Measurements from ENCODE around the gene CTAG2.

DNA sequence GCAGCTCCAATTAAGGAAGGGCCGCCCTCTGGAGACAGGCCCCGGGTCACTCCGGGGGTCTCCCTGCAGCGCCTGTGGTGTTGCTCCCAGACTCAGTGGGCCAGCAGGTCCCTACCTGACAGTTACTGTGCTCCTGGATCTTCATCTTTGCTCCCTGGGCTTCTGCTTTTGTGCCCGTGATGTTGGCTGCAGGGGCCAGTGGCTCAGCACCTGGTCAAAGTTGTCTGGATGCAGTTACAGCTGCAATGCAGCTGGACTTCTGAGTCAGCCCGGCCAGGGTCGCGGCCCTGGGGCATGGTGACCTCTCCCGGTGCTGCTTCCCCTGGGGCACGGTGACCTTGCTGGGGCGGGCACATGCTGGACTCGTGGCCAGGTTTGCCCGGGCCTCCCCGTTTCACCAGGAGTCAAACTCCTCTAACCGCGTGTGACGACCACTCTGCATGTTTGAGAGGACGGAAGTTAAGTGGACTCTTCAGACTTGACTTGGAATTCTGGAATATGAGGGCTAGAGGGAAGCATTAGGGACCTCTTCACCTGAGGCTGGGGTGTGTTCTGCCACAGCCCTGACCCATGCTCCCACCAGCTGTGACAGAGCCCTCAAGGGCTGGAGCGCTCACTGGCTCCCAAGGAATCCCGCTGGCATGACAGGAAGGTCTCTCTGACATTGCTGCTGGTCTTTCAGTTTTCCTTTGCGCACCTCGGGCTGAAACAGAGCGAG is 3.7 kb downstream of the CTAG2 start:
- TF ChIP-seq POU2F2 (IDR thresholded peaks at IDR 0.05; ENCODE audit: low read depth, low read length) (no peak), TAF1 (IDR thresholded peaks at IDR 0.05; ENCODE audit: low read depth, low read length) (no peak)
